HepG2 (cell line): Measurements from ENCODE around the gene PLEKHG5. TPM values are rescaled to one million over a fixed set of nuclear protein-coding genes. Genes with fewer than 3 reads are reported as not detected.

Experiments
- ARID2 ChIP-seq: sonication (generic); formaldehyde crosslinking; IDR thresholded peaks from 2 replicates; pipeline ENCODE4 v1.8.1; 2022; ENCODE audit warnings: mild to moderate bottlenecking, missing genetic modification reagents, borderline replicate concordance
- CHD2 ChIP-seq: IDR thresholded peaks from 2 replicates; pipeline ENCODE4 v1.6.1; 2011; ENCODE audit warnings: low read depth, low read length, improper control_type of control experiment
- GABPB1 ChIP-seq: IDR thresholded peaks from 2 replicates; pipeline ENCODE4 v1.6.1; 2016; ENCODE audit warnings: mild to moderate bottlenecking, missing genetic modification reagents, moderate library complexity, missing compliant biosample characterization
- HINFP ChIP-seq: sonication (generic); formaldehyde crosslinking; IDR thresholded peaks from 2 replicates; pipeline ENCODE4 v1.4.0; 2020; ENCODE audit warnings: low read depth, mild to moderate bottlenecking, missing genetic modification reagents
- JDP2 ChIP-seq: sonication (generic); formaldehyde crosslinking; IDR thresholded peaks from 2 replicates; pipeline ENCODE4 v1.8.1; 2022; ENCODE audit warnings: missing genetic modification reagents, borderline replicate concordance
- NR2C2 ChIP-seq: sonication (generic); formaldehyde crosslinking; IDR thresholded peaks from 2 replicates; pipeline ENCODE4 v1.4.0; 2020; ENCODE audit warnings: missing genetic modification reagents, mild to moderate bottlenecking, moderate library complexity, borderline replicate concordance
- RFXANK ChIP-seq: IDR thresholded peaks from 2 replicates; pipeline ENCODE4 v1.6.1; 2016
- SP140L ChIP-seq: sonication (generic); formaldehyde crosslinking; IDR thresholded peaks from 2 replicates; pipeline ENCODE4 v1.4.0; 2020; ENCODE audit warnings: missing genetic modification reagents, borderline replicate concordance
- TCF7L2 ChIP-seq: IDR thresholded peaks from 2 replicates; pipeline ENCODE4 v1.6.1; 2011; ENCODE audit warnings: mild to moderate bottlenecking, low read depth, low read length, moderate library complexity
- TGIF2 ChIP-seq: IDR thresholded peaks from 2 replicates; pipeline ENCODE4 v1.6.1; 2016; ENCODE audit warnings: control low read depth, missing compliant biosample characterization
- TP53 ChIP-seq: sonication (generic); formaldehyde crosslinking; conservative IDR thresholded peaks from 2 replicates; pipeline ENCODE4 v1.4.0; 2020; ENCODE audit warnings: missing genetic modification reagents
- TRIM22 ChIP-seq: fragments of 450-650 bp; IDR thresholded peaks from 2 replicates; pipeline ENCODE4 v1.6.1; 2017
- U2AF2 ChIP-seq: fragments of 200-400 bp; formaldehyde crosslinking; IDR thresholded peaks from 2 replicates; pipeline ENCODE4 v1.6.1; 2017; ENCODE audit warnings: low read depth, mild to moderate bottlenecking, low read length
- ZNF232 ChIP-seq: sonication (generic); formaldehyde crosslinking; IDR thresholded peaks from 2 replicates; pipeline ENCODE4 v1.4.0; 2020; ENCODE audit warnings: missing genetic modification reagents, borderline replicate concordance
- ZNF263 ChIP-seq: sonication (generic); formaldehyde crosslinking; IDR thresholded peaks from 2 replicates; pipeline ENCODE4 v1.4.0; 2020; ENCODE audit warnings: missing genetic modification reagents
- ZNF280B ChIP-seq: sonication (generic); formaldehyde crosslinking; IDR thresholded peaks from 2 replicates; pipeline ENCODE4 v1.5.0; 2020; ENCODE audit warnings: missing genetic modification reagents, mild to moderate bottlenecking, borderline replicate concordance
- ZNF326 ChIP-seq: sonication (generic); formaldehyde crosslinking; IDR thresholded peaks from 2 replicates; pipeline ENCODE4 v1.4.0; 2020; ENCODE audit warnings: missing genetic modification reagents, borderline replicate concordance
- ZNF350 ChIP-seq: sonication (generic); formaldehyde crosslinking; IDR thresholded peaks from 2 replicates; pipeline ENCODE4 v1.4.0; 2020; ENCODE audit warnings: mild to moderate bottlenecking, low read depth, missing genetic modification reagents, borderline replicate concordance
- ZNF546 ChIP-seq: sonication (generic); formaldehyde crosslinking; conservative IDR thresholded peaks from 2 replicates; pipeline ENCODE4 v1.8.1; 2023; ENCODE audit warnings: mild to moderate bottlenecking, missing genetic modification reagents
- ZNF589 ChIP-seq: sonication (generic); formaldehyde crosslinking; conservative IDR thresholded peaks from 2 replicates; pipeline ENCODE4 v1.8.0; 2022; ENCODE audit warnings: mild to moderate bottlenecking, moderate library complexity, missing genetic modification reagents
- ZNF614 ChIP-seq: IDR thresholded peaks from 2 replicates; pipeline ENCODE4 v1.6.1; 2018; ENCODE audit warnings: missing biosample characterization, missing genetic modification reagents, inconsistent platforms, borderline replicate concordance
- ZNF687 ChIP-seq: sonication (generic); formaldehyde crosslinking; IDR thresholded peaks from 2 replicates; pipeline ENCODE4 v1.5.1; 2020; ENCODE audit warnings: mild to moderate bottlenecking, missing genetic modification reagents, moderate library complexity
- ZNF777 ChIP-seq: sonication (generic); formaldehyde crosslinking; IDR thresholded peaks from 2 replicates; pipeline ENCODE4 v1.4.0; 2020; ENCODE audit warnings: missing genetic modification reagents
- ZSCAN20 ChIP-seq: sonication (generic); formaldehyde crosslinking; IDR thresholded peaks from 2 replicates; pipeline ENCODE4 v1.4.0; 2020; ENCODE audit warnings: missing genetic modification reagents, mild to moderate bottlenecking, borderline replicate concordance
- polyA plus RNA-seq, 8 experiments: library from polyadenylated mRNA; depleted of rRNA in 3 of 8; stranded (reverse) in 7 of 8; unstranded in 1 of 8; fragments of >200 nt; fragmentation: Illumina TruSeq in 4 of 8; extraction: Trizol in 4 of 8; gene quantifications; 2 replicates each; pipeline versions ENCODE4 v1.2.1 to v1.2.3, GENCODE V29; 2011 to 2016; ENCODE audit warnings: low read depth in 4 of 8, missing spikeins in 1 of 8, mixed read lengths in 1 of 8; ENCODE audit not compliant: insufficient read depth in 1 of 8
- total RNA-seq, 5 experiments: library from RNA; depleted of rRNA; stranded (reverse); fragments of >200 nt; fragmentation: Illumina TruSeq; extraction: Trizol; gene quantifications; 2 replicates each; pipeline ENCODE4 v1.2.3, GENCODE V29; 2016; ENCODE audit warnings: low read depth in 1 of 5

Gene PLEKHG5
- total and polyA plus RNA-seq, 2 of the 13 experiments (the other 11 are each of a cell fraction or from before 2014, with no cell fraction given), result 1.9 to 3.5 TPM

GRCh38 chr1:6444377-6444776, 47.1 kb downstream of the PLEKHG5 start (continued):
- no peak for TF ChIP-seq HINFP (CRISPR knock-in tag)
- TF ChIP-seq ARID2 (CRISPR knock-in tag), result no peak
- no peak for TF ChIP-seq ZNF614 (CRISPR knock-in tag)
- TF ChIP-seq TGIF2 (CRISPR knock-in tag), result no peak
- TF ChIP-seq ZNF777 (CRISPR knock-in tag), result 0 out of 2 replicates have a peak, but pooled peaks have one; percentile 20
- TF ChIP-seq ZNF687, result peak; percentile 60
- TF ChIP-seq TP53 (CRISPR knock-in tag), result no peak
- no peak for TF ChIP-seq ZNF326 (CRISPR knock-in tag)
- TF ChIP-seq ZNF232 (CRISPR knock-in tag), result no peak
- TF ChIP-seq TRIM22, result no peak
- TF ChIP-seq TCF7L2, result no peak
- no peak for TF ChIP-seq ZSCAN20
- TF ChIP-seq ZNF589 (CRISPR knock-in tag), result no peak
- no peak for TF ChIP-seq ZNF546
- no peak for TF ChIP-seq U2AF2
- TF ChIP-seq ZNF350 (CRISPR knock-in tag), result no peak
- TF ChIP-seq RFXANK, result no peak
- no peak for TF ChIP-seq GABPB1 (CRISPR knock-in tag)
- peak; percentile 63 for TF ChIP-seq NR2C2 (CRISPR knock-in tag)
- peak; percentile 81 for TF ChIP-seq ZNF263 (CRISPR knock-in tag)
- no peak for TF ChIP-seq CHD2
- TF ChIP-seq ZNF280B (CRISPR knock-in tag), result no peak
- no peak for TF ChIP-seq SP140L (CRISPR knock-in tag)
- TF ChIP-seq JDP2, result no peak
